Endodermal cell (in vitro differentiated cells): ENCODE data around the gene PRH2. TPM values are rescaled to one million over a fixed set of nuclear protein-coding genes. Genes with fewer than 3 reads are reported as not detected.

Source experiments
- DNase-seq: peaks from one replicate; pipeline ENCODE4 v3.0.0-alpha.2; 2017
- H3K27ac ChIP-seq: 2 replicates; pipeline ENCODE4 v1.5.1; 2013; ENCODE audit warnings: mild to moderate bottlenecking, low read depth, low read length, moderate library complexity
- H3K27me3 ChIP-seq: 2 replicates; pipeline ENCODE4 v1.6.1; 2013; ENCODE audit warnings: mild to moderate bottlenecking, low read length, moderate library complexity; ENCODE audit not compliant: insufficient read depth, control insufficient read depth, poor library complexity, severe bottlenecking
- H3K36me3 ChIP-seq: 2 replicates; pipeline ENCODE4 v1.7.0; 2013; ENCODE audit warnings: mild to moderate bottlenecking, low read length, moderate library complexity; ENCODE audit not compliant: control insufficient read depth, insufficient read depth
- H3K4me1 ChIP-seq: one replicate; pipeline ENCODE4 v1.7.0; 2013; ENCODE audit warnings: low read length; ENCODE audit not compliant: control insufficient read depth, insufficient read depth
- H3K4me3 ChIP-seq: 2 replicates; pipeline ENCODE4 v1.5.1; 2013; ENCODE audit warnings: mild to moderate bottlenecking, low read length, moderate library complexity
- H3K9ac ChIP-seq: 2 replicates; pipeline ENCODE4 v1.6.1; 2013; ENCODE audit warnings: mild to moderate bottlenecking, low read length, moderate library complexity; ENCODE audit not compliant: poor library complexity, severe bottlenecking; ENCODE audit errors: extremely low read depth
- H3K9me3 ChIP-seq: 2 replicates; pipeline ENCODE4 v1.6.1; 2013; ENCODE audit warnings: mild to moderate bottlenecking, low read length, moderate library complexity; ENCODE audit not compliant: control insufficient read depth
- H3K27ac Mint-ChIP-seq: 2 replicates; pipeline ENCODE4 v1.8.0; 2020; ENCODE audit warnings: mixed read lengths
- H3K27me3 Mint-ChIP-seq: 2 replicates; pipeline ENCODE4 v1.8.0; 2021; ENCODE audit warnings: mild to moderate bottlenecking, mixed read lengths; ENCODE audit not compliant: insufficient read depth
- H3K36me3 Mint-ChIP-seq: 2 replicates; pipeline ENCODE4 v1.8.0; 2020; ENCODE audit warnings: low read depth, mixed read lengths
- H3K4me1 Mint-ChIP-seq: 2 replicates; pipeline ENCODE4 v1.8.0; 2020; ENCODE audit warnings: mixed read lengths
- H3K4me3 Mint-ChIP-seq: 2 replicates; pipeline ENCODE4 v1.8.0; 2020; ENCODE audit warnings: mild to moderate bottlenecking, moderate library complexity, mixed read lengths
- H3K9me3 Mint-ChIP-seq: 2 replicates; pipeline ENCODE4 v1.8.0; 2020; ENCODE audit warnings: mild to moderate bottlenecking, mixed read lengths
- CTCF ChIP-seq: fragments of 200-600 bp; sonication (generic); conservative IDR thresholded peaks from 2 replicates; pipeline ENCODE4 v1.5.0; 2021; ENCODE audit warnings: antibody characterized with exemption, mild to moderate bottlenecking
- WGBS, 2 experiments: methylation state at CpG; one replicate each; pipeline versions ENCODE4 v1.1.5 to v1.1.7; 2013; ENCODE audit warnings: missing lambda C conversion rate in 2 of 2, mixed read lengths in 1 of 2; ENCODE audit not compliant: insufficient coverage in 1 of 2, insufficient read length in 1 of 2; 5-methylcytosine and 5-hydroxymethylcytosine counted together
- total RNA-seq, 2 donors: library from RNA; stranded (reverse); fragmentation: NEBNext Ultra II Directional in 1 of 2; extraction: Animal tissue kit (Norgen Biotek cat#: 25700) in 1 of 2; gene quantifications; 2 replicates in 1 of 2; 3 replicates in 1 of 2; pipeline ENCODE4 v1.2.1, GENCODE V29; 2021

Gene PRH2
- total RNA-seq, 2 donors from 2014 or later: 1.2 TPM; not detected in 1

GRCh38 chr12:10909462-10909861, 19.6 kb upstream of the PRH2 start, which contains the start of gene TAS2R13:
Gene TAS2R13 (minus strand): TSS chr12:10909562. CDS start chr12:10909298, 264 bp downstream.
- Histone ChIP-seq H3K36me3 (no peaks in the 10 kb centered on the region), H3K9me3 (peaks cover 12% of the 10 kb centered on the region), H3K4me1 (no peaks in the 10 kb centered on the region), H3K9ac (no peak within 1 kb of the TSS), H3K27me3 (no peaks in the 10 kb centered on the region), H3K27ac (no peak within 1 kb of the TSS), H3K4me3 (no peak within 1 kb of the TSS)
- Mint-ChIP-seq H3K36me3 (peaks cover 23% of the 10 kb centered on the region), H3K4me1 (no peaks in the 10 kb centered on the region), H3K9me3 (peaks cover 14% of the 10 kb centered on the region), H3K27ac (no peak within 1 kb of the TSS), H3K27me3 (no peaks in the 10 kb centered on the region), H3K4me3 (no peak within 1 kb of the TSS)
- WGBS, 2 experiments: 84 to 91% methylated on average over 1 of the region's 1 CpG
- DNase-seq: no peak
- no peak for TF ChIP-seq CTCF

- Mint-ChIP-seq H3K27me3 (no peaks in the 10 kb centered on the region), H3K4me3 (no peak overlapping the region), H3K27ac (no peak overlapping the region), H3K9me3 (peaks cover 5% of the 10 kb centered on the region), H3K36me3 (peaks cover 14% of the 10 kb centered on the region), H3K4me1 (no peaks in the 10 kb centered on the region)
- WGBS, 2 experiments: 57% methylated on average over 3 of the region's 8 CpGs; no CpG with 5 or more reads in 1 of the 2 experiments
- Histone ChIP-seq H3K9ac (no peak overlapping the region), H3K9me3 (peaks cover 3% of the 10 kb centered on the region), H3K4me1 (no peaks in the 10 kb centered on the region), H3K36me3 (no peaks in the 10 kb centered on the region), H3K27ac (no peak overlapping the region), H3K4me3 (no peak overlapping the region), H3K27me3 (no peaks in the 10 kb centered on the region)
- TF ChIP-seq CTCF: no peak
- no peak for DNase-seq
Measured at GRCh38 chr12:10910380-10910779, 18.7 kb upstream of the PRH2 start.

GRCh38 chr12:10919809-10920208, 9.2 kb upstream of the PRH2 start:
- no peaks in the 10 kb centered on the region for H3K4me1 Mint-ChIP-seq
- no peak overlapping the region for H3K27ac Mint-ChIP-seq
- no peak overlapping the region for H3K9ac ChIP-seq
- no peaks in the 10 kb centered on the region for H3K27me3 Mint-ChIP-seq
- no peak for DNase-seq
- H3K4me3 ChIP-seq: no peak overlapping the region
- no peak overlapping the region for H3K27ac ChIP-seq
- no peaks in the 10 kb centered on the region for H3K9me3 ChIP-seq
- WGBS, 2 experiments: 100% methylated on average over 1 of the region's 1 CpG; no CpG with 5 or more reads in 1 of the 2 experiments
- TF ChIP-seq CTCF: no peak
- H3K4me3 Mint-ChIP-seq: no peak overlapping the region
- H3K36me3 Mint-ChIP-seq: peaks cover 7% of the 10 kb centered on the region
- H3K27me3 ChIP-seq: no peaks in the 10 kb centered on the region
- H3K36me3 ChIP-seq: no peaks in the 10 kb centered on the region
- H3K9me3 Mint-ChIP-seq: peaks cover 4% of the 10 kb centered on the region
- H3K4me1 ChIP-seq: no peaks in the 10 kb centered on the region
